Stimulated activated naive CD8-positive, alpha-beta T cell treated with anti-CD3 and anti-CD28 coated beads, Interleukin-15, amount 100 ng/mL, for 72 hours (primary cell): Measurements from ENCODE around the gene ACSM3.
A peak's percentile ranks its signal among the peaks of the same experiment; 100 is the strongest.
"Not testable (repeated sequence)": the region's sequence is repeated elsewhere in the genome, so short reads cannot be mapped to it uniquely, and the experiment has no call there.

Source experiments
- ATAC-seq: fragments of 150-1000 bp; cut with Tn5 transposase; 2 replicates; pipeline ENCODE4 v1.10.0; 2021; ENCODE audit warnings: mild to moderate bottlenecking, moderate library complexity
- DNase-seq, 2 donors: peaks; one replicate each; pipeline ENCODE4 v3.0.0; 2021 to 2022
- H3K27ac Mint-ChIP-seq, 2 donors: one replicate each; pipeline ENCODE4 v1.8.0; 2022; ENCODE audit warnings: mild to moderate bottlenecking in 2 of 2, mixed read lengths in 2 of 2, moderate library complexity in 2 of 2
- H3K27me3 Mint-ChIP-seq: one replicate; pipeline ENCODE4 v1.8.0; 2022; ENCODE audit warnings: mixed read lengths
- H3K4me1 Mint-ChIP-seq: one replicate; pipeline ENCODE4 v1.8.0; 2022; ENCODE audit warnings: mild to moderate bottlenecking, mixed read lengths
- H3K4me3 Mint-ChIP-seq, 2 donors: one replicate each; pipeline ENCODE4 v1.8.0; 2022; ENCODE audit warnings: mild to moderate bottlenecking in 2 of 2, mixed read lengths in 2 of 2, moderate library complexity in 1 of 2
- H3K9me3 Mint-ChIP-seq, 2 donors: one replicate each; pipeline ENCODE4 v1.8.0; 2022; ENCODE audit warnings: mixed read lengths in 2 of 2

Gene ACSM3

DNA sequence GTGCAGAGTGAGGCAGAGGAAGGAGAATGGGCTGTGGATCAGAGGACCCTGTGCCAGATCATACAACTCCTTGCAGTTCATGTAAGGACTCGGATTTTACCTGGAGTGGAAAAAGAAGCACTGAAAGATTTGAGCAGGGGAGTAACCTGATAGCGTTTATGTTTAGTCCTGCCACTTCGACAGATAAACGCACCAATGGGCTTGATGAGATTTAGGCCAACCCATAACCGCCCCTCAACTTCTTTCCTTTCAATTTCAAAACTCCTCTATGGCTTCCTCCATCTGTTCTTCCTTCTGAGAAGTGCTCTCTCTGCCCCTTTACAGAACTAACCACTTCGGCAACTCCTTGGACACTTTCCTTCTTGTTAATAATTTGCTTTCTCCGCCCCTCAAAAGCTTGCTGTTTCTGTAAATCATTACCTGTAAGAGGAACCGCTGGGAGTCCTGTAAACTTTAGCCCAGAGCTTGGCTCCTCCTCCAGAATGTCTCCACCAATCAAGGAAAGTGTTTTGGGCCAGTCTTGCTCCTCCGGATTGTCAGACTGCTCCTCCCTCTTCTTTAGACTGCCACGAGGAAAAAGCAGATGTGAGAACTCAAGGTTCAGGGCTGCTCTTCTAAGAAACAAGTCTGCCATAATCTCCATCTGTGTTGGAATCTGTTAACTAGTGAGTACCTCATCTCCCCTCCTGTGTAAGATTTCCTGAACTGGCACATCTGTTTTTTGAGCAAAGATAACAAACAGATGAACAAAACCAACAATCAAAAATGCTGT, at the start of gene ACSM3:
ACSM3 (plus strand) TSS at position 554 of the 772 bp plus-strand sequence. CDS start 6,021 bp downstream, outside the sequence.
- H3K9me3 Mint-ChIP-seq = peaks cover 0 to 16% of the 10 kb centered on the region in 2 donors
- DNase-seq (peak; percentile 60 to 72), ATAC-seq (peak; percentile 99)
- peaks cover 29% of the 10 kb centered on the region for H3K4me1 Mint-ChIP-seq
- H3K4me3 Mint-ChIP-seq = peak within 1 kb of the TSS; percentile 80 to 90
- H3K27ac Mint-ChIP-seq = peak within 1 kb of the TSS; percentile 62 to 95
- no peaks in the 10 kb centered on the region for H3K27me3 Mint-ChIP-seq

DNA sequence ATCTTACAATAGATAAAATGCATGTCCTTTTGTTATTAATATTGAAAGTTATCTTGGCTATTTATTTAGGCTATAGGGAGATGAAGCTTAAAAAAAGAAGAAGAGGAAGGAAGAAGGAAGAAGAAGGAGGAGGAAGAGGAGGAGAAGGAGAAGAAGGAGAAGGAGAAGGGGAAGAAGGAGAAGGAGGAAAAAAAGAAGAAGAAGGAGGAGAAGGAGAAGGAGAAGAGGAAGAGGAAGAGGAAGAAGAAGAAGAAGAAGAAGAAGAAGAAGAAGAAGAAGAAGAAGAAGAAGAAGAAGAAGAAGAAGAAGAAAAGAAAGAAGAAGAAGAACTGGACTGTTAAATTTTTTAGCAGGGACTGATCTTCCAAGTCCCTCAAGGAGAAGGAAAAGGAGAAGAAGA, 46.1 kb upstream of the ACSM3 start:
- H3K9me3 Mint-ChIP-seq, H3K27ac Mint-ChIP-seq, H3K4me1 Mint-ChIP-seq, DNase-seq, H3K4me3 Mint-ChIP-seq, ATAC-seq, H3K27me3 Mint-ChIP-seq: not testable (repeated sequence)

DNA sequence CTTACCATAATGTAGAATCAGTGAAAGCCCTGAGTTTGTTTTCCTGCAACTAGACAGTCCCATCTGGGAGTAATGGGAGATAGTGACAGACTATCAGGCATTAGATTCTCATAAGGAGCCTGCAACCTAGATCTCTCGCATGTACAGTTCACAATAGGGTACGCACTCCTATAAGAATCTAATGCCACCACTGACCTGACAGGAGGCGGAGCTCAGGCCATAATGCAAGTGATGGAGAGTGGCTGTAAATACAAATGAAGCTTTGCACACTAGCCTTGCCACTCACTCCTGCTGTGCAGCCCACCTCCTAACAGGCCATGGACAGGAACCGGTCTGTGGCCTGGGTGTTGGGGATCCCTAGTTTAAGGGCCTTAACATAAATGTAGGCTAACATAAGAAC, 43.6 kb upstream of the ACSM3 start:
- DNase-seq (no peak), ATAC-seq (no peak)
- H3K9me3 Mint-ChIP-seq = no peaks in the 10 kb centered on the region
- no peak overlapping the region for H3K4me3 Mint-ChIP-seq
- no peaks in the 10 kb centered on the region for H3K27me3 Mint-ChIP-seq
- no peaks in the 10 kb centered on the region for H3K4me1 Mint-ChIP-seq
- no peak overlapping the region for H3K27ac Mint-ChIP-seq

GRCh38 chr16:20726661-20727060, 37.2 kb upstream of the ACSM3 start:
- no peaks in the 10 kb centered on the region for H3K9me3 Mint-ChIP-seq
- H3K4me3 Mint-ChIP-seq = no peak overlapping the region
- no peaks in the 10 kb centered on the region for H3K4me1 Mint-ChIP-seq
- no peaks in the 10 kb centered on the region for H3K27me3 Mint-ChIP-seq
- ATAC-seq (no peak), DNase-seq (no peak)
- H3K27ac Mint-ChIP-seq = no peak overlapping the region

GRCh38 chr16:20727181-20727580, 36.6 kb upstream of the ACSM3 start:
- DNase-seq (no peak), ATAC-seq (no peak)
- Mint-ChIP-seq H3K9me3 (no peaks in the 10 kb centered on the region), H3K27me3 (no peaks in the 10 kb centered on the region), H3K4me3 (no peak overlapping the region), H3K27ac (no peak overlapping the region), H3K4me1 (no peaks in the 10 kb centered on the region)

GRCh38 chr16:20729141-20729540, 34.7 kb upstream of the ACSM3 start:
- DNase-seq (no peak), ATAC-seq (no peak)
- Mint-ChIP-seq H3K4me1 (no peaks in the 10 kb centered on the region), H3K4me3 (no peak overlapping the region), H3K27me3 (no peaks in the 10 kb centered on the region), H3K9me3 (no peaks in the 10 kb centered on the region), H3K27ac (peak overlapping the region; percentile 10 to 19)

DNA sequence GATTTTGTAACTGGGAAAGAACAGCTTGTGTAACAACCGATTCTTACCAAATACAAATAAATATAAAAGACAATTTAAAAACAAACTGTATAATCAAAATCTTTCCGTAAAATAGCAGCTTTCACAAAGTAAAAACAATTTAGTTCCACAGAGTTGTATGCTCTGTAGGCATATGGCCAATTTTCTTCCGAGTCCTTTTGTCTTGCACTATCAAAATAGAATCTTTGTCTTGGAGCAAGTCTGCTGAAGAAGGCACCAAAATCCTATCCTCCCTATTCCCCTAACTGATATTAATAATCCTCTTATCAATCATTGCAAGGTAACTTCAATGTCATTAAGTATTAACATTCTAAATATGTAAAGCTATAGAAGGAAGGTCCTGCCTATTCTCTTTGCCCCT, 29.8 kb upstream of the ACSM3 start:
- H3K4me3 Mint-ChIP-seq = no peak overlapping the region
- no peaks in the 10 kb centered on the region for H3K27me3 Mint-ChIP-seq
- peaks cover 23% of the 10 kb centered on the region for H3K4me1 Mint-ChIP-seq
- ATAC-seq (no peak), DNase-seq (no peak)
- H3K9me3 Mint-ChIP-seq = no peaks in the 10 kb centered on the region
- peak overlapping the region in 1 of 2 donors; percentile 89 for H3K27ac Mint-ChIP-seq

DNA sequence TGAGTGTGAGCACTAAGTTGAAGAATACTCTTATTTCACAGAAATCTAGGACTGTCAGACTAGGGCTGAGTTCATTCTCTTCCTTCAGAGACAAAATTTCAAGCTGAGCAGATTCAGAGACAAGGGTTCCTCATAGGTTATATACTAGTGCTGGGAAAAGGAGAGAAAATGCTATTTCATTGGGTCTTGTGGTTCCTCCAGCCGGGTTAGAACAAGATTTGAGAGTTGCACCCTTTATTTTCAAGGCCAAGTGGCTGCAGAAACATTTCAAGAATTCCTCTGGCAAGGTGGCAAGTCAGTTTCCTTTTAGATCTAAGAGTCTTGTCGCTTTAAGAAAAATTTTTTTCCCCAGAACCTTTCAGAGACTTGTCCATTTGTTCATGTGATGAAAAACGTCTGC, 29.0 kb upstream of the ACSM3 start:
- Mint-ChIP-seq H3K4me3 (no peak overlapping the region), H3K9me3 (no peaks in the 10 kb centered on the region), H3K4me1 (peaks cover 24% of the 10 kb centered on the region), H3K27me3 (no peaks in the 10 kb centered on the region), H3K27ac (peak overlapping the region; percentile 89 to 96)
- no peak for ATAC-seq
- no peak for DNase-seq

DNA sequence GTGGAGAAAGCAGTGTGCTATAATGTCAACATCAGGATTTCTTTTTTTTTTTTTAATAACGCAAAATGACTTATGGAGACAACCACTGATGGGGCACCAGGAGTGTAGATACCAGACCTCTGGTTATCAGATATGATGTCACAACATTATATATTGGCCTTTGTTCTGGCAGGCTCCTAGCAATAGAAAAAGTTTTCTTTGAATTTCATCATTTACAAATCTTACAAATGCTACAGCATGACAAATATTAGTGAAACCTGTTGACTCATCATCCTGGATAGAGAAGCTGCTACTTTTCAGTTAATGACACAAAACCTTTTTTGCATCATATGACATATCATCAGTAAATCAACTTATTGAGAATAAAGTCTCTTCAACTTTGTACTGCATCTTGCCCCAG, 28.3 kb upstream of the ACSM3 start:
- ATAC-seq (peak; percentile 93), DNase-seq (no peak)
- H3K4me3 Mint-ChIP-seq = no peak overlapping the region
- H3K27me3 Mint-ChIP-seq = no peaks in the 10 kb centered on the region
- peaks cover 31% of the 10 kb centered on the region for H3K4me1 Mint-ChIP-seq
- peak overlapping the region; percentile 96 for H3K27ac Mint-ChIP-seq
- H3K9me3 Mint-ChIP-seq = no peaks in the 10 kb centered on the region

DNA sequence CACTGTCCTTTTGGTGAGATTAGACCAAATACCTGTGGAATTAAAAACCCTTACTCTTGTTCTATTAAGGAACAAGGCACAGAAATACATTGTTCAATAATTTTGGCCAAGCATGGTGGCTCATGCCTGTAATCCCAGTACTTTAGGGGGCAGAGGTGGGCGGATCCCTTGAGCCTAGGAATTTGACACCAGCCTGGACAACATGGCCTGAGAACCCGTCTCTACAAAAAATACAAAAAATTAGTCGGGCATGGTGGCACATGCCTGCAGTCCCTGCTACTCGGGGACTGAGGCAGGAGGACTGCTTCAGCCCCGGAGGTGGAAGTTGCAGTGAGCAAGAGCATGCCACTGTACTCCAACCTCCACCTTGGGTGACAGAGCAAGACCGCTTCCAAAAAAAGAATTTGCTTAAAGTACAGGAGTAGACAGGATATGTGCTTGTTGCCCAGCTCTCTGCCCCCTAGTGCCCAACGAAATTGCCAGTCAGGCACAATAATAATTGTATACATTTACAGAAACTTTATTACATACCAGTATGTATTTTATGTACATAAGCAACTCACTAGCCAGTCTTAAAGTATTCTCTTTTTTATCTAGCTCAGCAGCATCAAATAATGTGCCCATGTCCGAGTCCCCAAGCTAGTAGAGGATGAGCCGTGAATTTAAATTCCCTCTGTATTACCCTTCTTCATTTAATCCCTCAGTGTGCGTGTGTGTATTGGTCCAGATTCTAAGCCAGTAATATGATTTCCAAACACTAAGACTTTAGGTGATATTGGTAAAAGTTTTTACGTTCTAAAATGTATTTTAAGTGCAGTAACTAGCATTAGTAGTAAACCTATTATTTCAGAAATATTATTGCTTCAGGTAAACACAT, 23.6 kb upstream of the ACSM3 start:
- no peaks in the 10 kb centered on the region for H3K9me3 Mint-ChIP-seq
- H3K4me1 Mint-ChIP-seq = peaks cover 37% of the 10 kb centered on the region
- peak overlapping the region; percentile 90 to 96 for H3K27ac Mint-ChIP-seq
- DNase-seq = peak in 1 of 2 donors; percentile 20
- no peak for ATAC-seq
- no peaks in the 10 kb centered on the region for H3K27me3 Mint-ChIP-seq
- H3K4me3 Mint-ChIP-seq = peak overlapping the region; percentile 87 to 93

DNA sequence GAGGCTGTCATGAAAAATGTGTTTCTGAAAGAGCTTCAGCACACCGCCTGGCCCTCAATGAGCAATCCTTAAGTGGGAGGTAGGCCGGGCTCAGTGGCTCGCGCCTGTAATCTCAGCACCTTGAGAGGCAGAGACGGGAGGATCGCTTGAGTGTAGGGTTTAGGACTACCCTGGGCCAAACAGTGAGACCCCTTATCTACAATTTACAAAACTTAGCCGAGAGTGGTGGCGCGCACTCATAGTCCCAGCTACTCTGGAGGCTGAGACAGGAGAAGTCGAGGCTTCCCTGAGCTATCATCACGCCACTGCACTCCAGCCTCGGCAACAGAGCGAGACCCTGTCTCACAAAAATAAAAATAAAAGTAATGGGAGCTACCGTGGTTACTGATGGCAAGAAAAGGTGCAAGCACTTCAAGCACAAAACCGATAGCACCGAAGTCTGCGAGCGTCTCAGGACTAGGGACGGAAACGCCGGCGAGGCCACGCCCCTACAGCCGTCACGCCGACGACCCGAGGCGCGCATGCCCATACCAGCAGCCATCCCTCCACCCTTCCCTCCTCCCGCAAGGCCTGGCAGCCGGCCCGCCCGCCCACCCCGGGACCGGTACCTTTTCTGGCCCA, 22.8 kb upstream of the ACSM3 start:
- peak; percentile 90 for ATAC-seq
- peak; percentile 84 to 89 for DNase-seq
- Mint-ChIP-seq H3K4me3 (peak overlapping the region; percentile 87 to 93), H3K4me1 (peaks cover 29% of the 10 kb centered on the region), H3K27ac (peak overlapping the region; percentile 90 to 96), H3K9me3 (no peaks in the 10 kb centered on the region), H3K27me3 (no peaks in the 10 kb centered on the region)

DNA sequence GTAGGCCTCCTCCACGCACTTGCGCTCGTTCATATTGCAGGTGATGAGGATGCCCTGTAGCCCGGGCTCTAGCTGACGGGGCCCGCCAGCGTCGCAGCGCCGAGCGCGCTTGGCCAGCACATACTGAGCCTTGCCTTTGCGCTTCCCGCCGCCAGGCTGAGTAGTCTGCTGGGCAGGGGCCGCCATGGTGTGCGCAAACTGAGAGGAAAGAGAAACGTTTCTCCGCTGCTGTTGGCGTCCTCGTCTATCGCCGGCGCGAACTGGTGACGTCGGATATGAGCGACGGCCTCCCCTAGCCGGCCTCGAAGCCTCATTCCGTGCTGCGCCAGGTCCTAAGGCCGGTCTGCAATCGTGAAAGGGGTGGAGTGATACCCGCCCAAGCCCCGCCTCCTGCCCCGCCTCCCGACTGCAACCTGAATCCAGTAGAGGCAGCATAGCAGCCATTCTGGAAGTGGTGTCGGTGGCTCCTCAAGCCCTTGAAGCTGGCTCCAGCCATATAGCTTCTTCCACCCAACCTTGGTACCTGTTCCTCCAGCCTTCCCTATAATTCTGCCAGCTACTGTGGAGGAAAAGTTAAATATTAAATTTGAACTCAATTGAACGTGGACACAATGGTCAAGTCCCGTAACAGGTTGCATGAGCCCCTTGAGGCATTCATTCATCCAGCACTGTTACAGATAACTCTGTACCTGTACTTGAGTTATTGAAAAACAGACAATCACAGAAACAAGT, 22.1 kb upstream of the ACSM3 start, which contains the start of gene THUMPD1:
THUMPD1 (minus strand) TSS at position 265 of the 732 bp plus-strand sequence; CDS start at position 186, 79 bp downstream.
- H3K4me3 Mint-ChIP-seq = peak within 1 kb of the TSS; percentile 87 to 93
- H3K27me3 Mint-ChIP-seq = no peaks in the 10 kb centered on the region
- peak; percentile 98 for ATAC-seq
- peak within 1 kb of the TSS; percentile 90 to 96 for H3K27ac Mint-ChIP-seq
- DNase-seq = peak; percentile 91 to 95
- H3K9me3 Mint-ChIP-seq = peaks cover 0 to under 1% of the 10 kb centered on the region in 2 donors
- peaks cover 22% of the 10 kb centered on the region for H3K4me1 Mint-ChIP-seq

- H3K27me3 Mint-ChIP-seq = no peaks in the 10 kb centered on the region
- no peak overlapping the region for H3K4me3 Mint-ChIP-seq
- DNase-seq (no peak), ATAC-seq (no peak)
- peaks cover 8 to 11% of the 10 kb centered on the region in 2 donors for H3K9me3 Mint-ChIP-seq
- peaks cover 16% of the 10 kb centered on the region for H3K4me1 Mint-ChIP-seq
- H3K27ac Mint-ChIP-seq = no peak overlapping the region
Observed at GRCh38 chr16:20743591-20743990, 20.2 kb upstream of the ACSM3 start.

GRCh38 chr16:20744922-20745440, 18.8 kb upstream of the ACSM3 start:
- no peak for ATAC-seq
- H3K4me1 Mint-ChIP-seq = peaks cover 13% of the 10 kb centered on the region
- no peaks in the 10 kb centered on the region for H3K27me3 Mint-ChIP-seq
- no peak for DNase-seq
- no peak overlapping the region for H3K27ac Mint-ChIP-seq
- H3K9me3 Mint-ChIP-seq = peaks cover 8 to 11% of the 10 kb centered on the region in 2 donors
- no peak overlapping the region for H3K4me3 Mint-ChIP-seq

GRCh38 chr16:20746461-20746860, 17.4 kb upstream of the ACSM3 start:
- DNase-seq (no peak), ATAC-seq (no peak)
- Mint-ChIP-seq H3K27ac (no peak overlapping the region), H3K9me3 (peaks cover 8 to 11% of the 10 kb centered on the region in 2 donors), H3K4me3 (no peak overlapping the region), H3K27me3 (no peaks in the 10 kb centered on the region), H3K4me1 (peaks cover 5% of the 10 kb centered on the region)
